Stimulated activated CD4-positive, alpha-beta T cell treated with anti-CD3 and anti-CD28 coated beads, TNF-alpha, amount 100 ng/mL, for 48 hours (primary cell): ENCODE results near the gene SLC4A11.
"Not testable (repeated sequence)": the region's sequence is repeated elsewhere in the genome, so short reads cannot be mapped to it uniquely, and the experiment has no call there.

Experiments used
- DNase-seq, 3 donors: peaks; one replicate each; pipeline ENCODE4 v3.0.0-alpha.2; 2020; ENCODE audit warnings: low read depth in 3 of 3

Gene SLC4A11

GRCh38 chr20:3227936-3228749 lies 10.8 kb downstream of the SLC4A11 start:
- DNase-seq, result no peak

- no peak for DNase-seq
Measured at GRCh38 chr20:3227506-3227905, 11.5 kb downstream of the SLC4A11 start.

- DNase-seq, result no peak
Measured at GRCh38 chr20:3226864-3227263, 12.1 kb downstream of the SLC4A11 start.

- DNase-seq, result no peak
Measured at GRCh38 chr20:3226093-3226492, 12.9 kb downstream of the SLC4A11 start.

GRCh38 chr20:3224681-3225421 lies 14.1 kb downstream of the SLC4A11 start:
- DNase-seq, result no peak

GRCh38 chr20:3223994-3224680 lies 14.9 kb downstream of the SLC4A11 start:
- DNase-seq, result no peak

- DNase-seq, result no peak
Measured at GRCh38 chr20:3223651-3223993, 15.4 kb downstream of the SLC4A11 start.

- DNase-seq, result no peak
Measured at GRCh38 chr20:3222635-3223600, 16.1 kb downstream of the SLC4A11 start.

- no peak for DNase-seq
Measured at GRCh38 chr20:3221398-3222226, 17.4 kb downstream of the SLC4A11 start.

GRCh38 chr20:3218307-3218988 lies 20.5 kb downstream of the SLC4A11 start:
- DNase-seq, result peak; percentile 55 to 72 (median 70)

- DNase-seq, result not testable (repeated sequence)
Measured at GRCh38 chr20:3215359-3215917, 23.6 kb downstream of the SLC4A11 start.

- DNase-seq, result no peak
Measured at GRCh38 chr20:3213226-3213625, 25.8 kb downstream of the SLC4A11 start.

GRCh38 chr20:3210346-3210745 lies 28.6 kb downstream of the SLC4A11 start:
- no peak for DNase-seq

GRCh38 chr20:3209946-3210317 lies 29.1 kb downstream of the SLC4A11 start:
- no peak for DNase-seq

- DNase-seq, result peak; percentile 34 to 46 (median 41)
Measured at GRCh38 chr20:3209257-3209945, 29.6 kb downstream of the SLC4A11 start, which contains the start of gene ITPA. ITPA (plus strand) TSS chr20:3209498; CDS start chr20:3209552, 54 bp downstream.

- DNase-seq, result no peak
Measured at GRCh38 chr20:3208786-3209256, 30.2 kb downstream of the SLC4A11 start.

- DNase-seq, result peak; percentile 84 to 90 (median 87)
Measured at GRCh38 chr20:3204124-3204794, 34.7 kb downstream of the SLC4A11 start, which contains the start of gene DDRGK1. DDRGK1 (minus strand) TSS chr20:3204682; CDS start chr20:3204627, 55 bp downstream.
